ENCODE measurements around the gene NT5DC4. TPM values are rescaled to one million over a fixed set of nuclear protein-coding genes. Genes with fewer than 3 reads are reported as not detected.

Gene NT5DC4
- total RNA-seq, 2 experiments from 2014 or later: not detected

DNA sequence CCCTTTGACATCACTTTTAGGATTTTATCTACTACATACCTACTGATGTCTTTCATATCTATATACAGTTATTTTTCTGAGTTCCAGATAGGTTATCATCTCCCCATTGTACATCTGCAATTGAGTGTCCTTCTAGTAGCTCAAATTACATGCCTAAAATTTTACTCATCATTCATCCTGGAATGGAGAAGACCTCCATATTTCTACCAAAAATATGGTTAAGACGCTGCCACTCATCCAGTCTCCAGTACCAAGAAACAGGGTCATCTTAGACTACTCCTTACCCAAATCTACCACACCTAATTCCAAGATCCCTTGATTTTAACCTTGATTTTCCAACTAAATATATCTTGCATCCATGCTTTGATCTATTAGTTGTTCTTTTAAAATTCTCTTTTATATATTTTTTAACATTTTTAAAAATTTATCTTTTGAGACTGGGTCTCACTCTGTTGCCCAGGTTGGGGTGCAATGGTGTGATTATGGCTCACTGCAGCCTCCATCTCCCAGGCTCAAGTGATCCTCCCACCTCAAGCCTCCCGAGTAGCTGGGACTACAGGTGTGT, 52.2 kb downstream of the NT5DC4 start:
- H3K27ac Mint-ChIP-seq: no peak overlapping the region
- ATAC-seq (no peak), DNase-seq (no peak)
- peaks cover 6% of the 10 kb centered on the region for H3K27me3 Mint-ChIP-seq
- peaks cover 30% of the 10 kb centered on the region for H3K4me1 Mint-ChIP-seq
- peaks cover 3% of the 10 kb centered on the region for H3K9me3 Mint-ChIP-seq (ENCODE audit: low read depth)
- H3K4me3 Mint-ChIP-seq: no peak overlapping the region
- H3K36me3 Mint-ChIP-seq: peaks cover 26% of the 10 kb centered on the region
- CTCF ChIA-PET: interaction anchor here (1.3 to 1.9 kb wide), 2 partner anchors 112 to 168 kb away, joined by 7 to 8 read pairs; no protein-coding TSS in a partner anchor

DNA sequence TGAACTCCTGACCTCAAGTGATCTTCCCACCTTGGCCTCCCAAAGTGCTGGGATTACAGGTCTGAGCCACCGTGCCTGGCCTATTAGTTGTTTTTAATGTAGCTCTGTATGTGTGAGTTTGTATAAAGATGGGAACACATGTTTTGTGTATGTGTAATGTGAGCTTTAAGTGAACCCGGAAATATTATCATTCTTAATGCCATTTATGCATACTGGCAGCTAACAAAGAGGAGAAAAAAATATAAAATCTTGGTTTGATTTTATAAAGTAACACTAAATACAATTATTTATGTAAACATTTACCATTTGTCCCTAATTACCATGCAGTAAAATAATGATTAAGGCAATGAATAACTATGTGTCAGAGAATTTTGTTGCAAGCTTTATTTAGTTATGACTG, 52.7 kb downstream of the NT5DC4 start:
- no peak for ATAC-seq

DNA sequence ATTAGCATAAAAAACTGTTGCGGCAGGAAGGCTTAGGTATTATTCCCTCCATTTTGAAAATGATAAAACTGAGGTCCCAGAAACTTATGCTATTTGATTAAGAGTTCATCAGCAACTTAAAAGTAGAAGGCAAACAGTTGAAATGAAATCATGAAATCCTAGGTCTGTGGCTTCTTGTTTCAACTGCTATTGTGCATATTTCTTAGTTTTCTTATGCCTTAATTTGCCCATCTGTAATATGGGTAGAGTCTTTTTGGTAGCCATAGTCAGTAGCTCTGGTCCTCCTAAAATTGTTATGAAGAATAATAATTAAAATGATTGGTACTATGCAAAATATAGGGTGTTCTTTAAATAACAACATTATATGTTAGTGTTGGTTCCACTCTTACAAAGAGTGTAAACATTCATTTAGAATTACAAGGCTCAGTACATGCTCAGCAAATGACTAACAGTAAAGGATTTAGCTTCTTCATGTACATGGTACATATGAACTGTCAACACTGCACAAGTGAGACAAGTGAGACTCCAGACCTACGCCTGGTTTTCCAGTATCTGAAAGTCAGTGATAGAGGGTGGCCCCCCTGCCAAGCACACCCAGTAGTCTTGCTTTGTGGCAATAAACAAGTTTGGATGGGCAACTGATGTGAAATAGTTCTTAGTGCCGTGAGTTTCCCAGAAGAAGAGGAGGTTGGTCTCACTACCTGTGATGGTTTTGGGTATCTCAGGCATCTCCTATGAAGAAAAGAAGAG, 53.9 kb downstream of the NT5DC4 start:
- Mint-ChIP-seq H3K4me1 (peaks cover 20% of the 10 kb centered on the region), H3K4me3 (no peak overlapping the region), H3K36me3 (peaks cover 26% of the 10 kb centered on the region), H3K27ac (no peak overlapping the region), H3K27me3 (peaks cover 12% of the 10 kb centered on the region), H3K9me3 (ENCODE audit: low read depth) (peaks cover 3% of the 10 kb centered on the region)
- CTCF ChIA-PET: interaction anchor here (1.5 to 1.9 kb wide), 2 partner anchors 111 to 166 kb away, joined by 4 to 7 read pairs; no protein-coding TSS in a partner anchor
- ATAC-seq (no peak), DNase-seq (no peak)

More for the DNA sequence above, 52.7 kb downstream of the NT5DC4 start:
- no peak overlapping the region for H3K27ac Mint-ChIP-seq
- H3K27me3 Mint-ChIP-seq: peaks cover 6% of the 10 kb centered on the region
- H3K4me1 Mint-ChIP-seq: peaks cover 24% of the 10 kb centered on the region
- CTCF ChIA-PET: interaction anchor here (1.3 to 1.9 kb wide), 2 partner anchors 112 to 168 kb away, joined by 7 to 8 read pairs; no protein-coding TSS in a partner anchor
- H3K9me3 Mint-ChIP-seq (ENCODE audit: low read depth): peaks cover 3% of the 10 kb centered on the region
- DNase-seq: no peak
- no peak overlapping the region for H3K4me3 Mint-ChIP-seq
- peaks cover 25% of the 10 kb centered on the region for H3K36me3 Mint-ChIP-seq

DNA sequence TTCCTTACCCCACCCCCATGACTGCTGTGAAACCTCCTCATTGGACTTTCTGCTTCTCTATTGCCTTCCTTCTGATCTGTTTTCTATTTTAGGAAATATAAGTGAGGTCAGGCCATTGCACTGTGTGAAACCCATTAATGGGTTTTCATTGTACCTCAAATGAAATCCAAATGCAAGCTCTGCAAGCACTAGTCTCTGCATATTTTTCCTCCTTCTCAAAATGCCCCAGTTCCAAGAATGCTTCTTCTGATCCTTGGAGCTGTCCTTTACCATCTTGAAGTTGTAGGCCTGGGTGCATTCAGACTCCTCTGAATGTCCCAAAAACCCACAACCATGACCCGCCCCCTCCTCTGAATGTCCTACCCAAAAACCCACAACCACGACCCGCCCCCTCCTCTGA, 55.3 kb downstream of the NT5DC4 start:
- H3K9me3 Mint-ChIP-seq (ENCODE audit: low read depth): peaks cover 3% of the 10 kb centered on the region
- ATAC-seq: peak; percentile 57
- peak overlapping the region; percentile 31 for H3K27ac Mint-ChIP-seq
- peaks cover 12% of the 10 kb centered on the region for H3K27me3 Mint-ChIP-seq
- no peak for DNase-seq
- H3K4me3 Mint-ChIP-seq: no peak overlapping the region
- H3K36me3 Mint-ChIP-seq: peaks cover 24% of the 10 kb centered on the region
- peaks cover 20% of the 10 kb centered on the region for H3K4me1 Mint-ChIP-seq
- CTCF ChIA-PET: interaction anchor here (0.6 kb wide), 1 partner anchor 267 kb away, joined by 3 read pairs; no protein-coding TSS in a partner anchor

DNA sequence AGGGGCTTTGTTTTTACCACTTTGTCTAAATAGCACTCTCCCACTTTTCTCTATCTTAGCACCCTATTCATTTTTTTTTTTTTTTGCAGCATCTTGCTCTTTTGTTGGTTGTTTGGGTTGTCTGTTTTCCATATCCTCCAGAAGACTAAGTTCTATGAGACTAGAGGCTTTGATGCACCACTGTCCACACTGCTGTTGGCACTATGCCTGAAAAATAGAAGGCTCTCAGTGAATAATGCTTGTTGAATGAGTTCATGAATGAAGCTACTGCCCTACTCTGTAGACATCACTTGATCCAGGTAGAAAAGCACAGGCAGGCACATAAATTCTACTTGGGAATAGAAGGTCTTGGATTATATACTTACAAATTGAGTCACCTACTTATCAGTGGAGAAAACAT, 56.2 kb downstream of the NT5DC4 start:
- CTCF ChIA-PET: no interaction called here
- no peak for DNase-seq
- H3K4me3 Mint-ChIP-seq: no peak overlapping the region
- peaks cover 3% of the 10 kb centered on the region for H3K9me3 Mint-ChIP-seq (ENCODE audit: low read depth)
- H3K4me1 Mint-ChIP-seq: peaks cover 20% of the 10 kb centered on the region
- H3K27ac Mint-ChIP-seq: peak overlapping the region; percentile 69
- H3K27me3 Mint-ChIP-seq: peaks cover 12% of the 10 kb centered on the region
- no peak for ATAC-seq
- peaks cover 24% of the 10 kb centered on the region for H3K36me3 Mint-ChIP-seq

DNA sequence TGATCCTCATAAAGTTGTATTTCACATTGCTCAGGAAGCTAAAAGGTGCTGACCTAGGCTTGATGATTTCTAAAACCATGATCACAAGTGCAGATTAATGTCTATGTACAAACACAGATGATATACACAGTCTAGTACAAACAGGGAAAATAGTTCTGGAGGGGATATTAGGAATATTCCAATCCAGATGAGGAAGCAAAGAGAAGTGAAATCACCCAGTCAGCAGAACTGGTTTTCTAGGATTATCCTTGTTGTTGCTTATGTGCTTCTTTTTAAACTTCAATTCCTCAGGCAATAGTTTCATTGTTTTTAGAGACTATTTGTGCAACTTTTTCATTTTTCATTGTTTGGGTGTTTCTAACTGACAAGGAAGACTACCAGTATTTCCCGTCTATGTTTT, 58.8 kb downstream of the NT5DC4 start:
- CTCF ChIA-PET: interaction anchor here (1.3 to 1.8 kb wide), 4 partner anchors 22 to 106 kb away, joined by 3 to 4 read pairs (median 4); no protein-coding TSS in a partner anchor
- no peak overlapping the region for H3K27ac Mint-ChIP-seq
- peaks cover 24% of the 10 kb centered on the region for H3K36me3 Mint-ChIP-seq
- ATAC-seq (no peak), DNase-seq (no peak)
- H3K27me3 Mint-ChIP-seq: peaks cover 14% of the 10 kb centered on the region
- H3K9me3 Mint-ChIP-seq (ENCODE audit: low read depth): peaks cover 3% of the 10 kb centered on the region
- peaks cover 22% of the 10 kb centered on the region for H3K4me1 Mint-ChIP-seq
- no peak overlapping the region for H3K4me3 Mint-ChIP-seq

DNA sequence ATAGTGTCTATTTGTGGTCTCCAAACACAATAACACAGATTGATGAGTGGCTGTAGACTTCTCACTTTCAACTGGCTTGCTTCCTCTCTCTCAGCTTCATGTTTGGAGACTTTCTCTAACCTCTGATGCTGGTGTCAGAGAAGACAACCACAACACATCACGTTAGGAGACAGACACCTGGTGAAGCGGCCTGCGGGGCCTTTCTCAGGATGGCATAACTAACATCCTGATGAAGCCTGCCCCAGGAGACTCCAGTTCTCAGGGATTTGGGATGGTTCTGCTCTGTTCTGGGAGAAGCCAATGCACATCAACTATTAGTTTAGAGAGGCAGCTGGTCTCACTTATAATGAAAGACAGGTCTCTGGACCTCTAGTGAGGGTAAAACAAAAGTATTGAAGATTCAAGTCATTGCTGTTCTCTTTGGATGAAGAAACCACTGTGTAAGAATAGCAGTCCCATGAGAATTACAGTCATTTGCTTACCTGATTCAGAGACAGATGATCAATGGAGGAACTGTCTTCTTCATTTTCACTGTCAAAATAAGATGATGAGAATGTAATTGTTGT, 61.5 kb downstream of the NT5DC4 start:
- Mint-ChIP-seq H3K4me3 (no peak overlapping the region), H3K4me1 (peaks cover 20% of the 10 kb centered on the region), H3K27me3 (peaks cover 8% of the 10 kb centered on the region), H3K27ac (no peak overlapping the region), H3K9me3 (ENCODE audit: low read depth) (no peaks in the 10 kb centered on the region), H3K36me3 (peaks cover 13% of the 10 kb centered on the region)
- no peak for DNase-seq
- CTCF ChIA-PET: interaction anchor here (2.2 kb wide), 1 partner anchor 103 kb away, joined by 7 read pairs; no protein-coding TSS in a partner anchor
- no peak for ATAC-seq

DNA sequence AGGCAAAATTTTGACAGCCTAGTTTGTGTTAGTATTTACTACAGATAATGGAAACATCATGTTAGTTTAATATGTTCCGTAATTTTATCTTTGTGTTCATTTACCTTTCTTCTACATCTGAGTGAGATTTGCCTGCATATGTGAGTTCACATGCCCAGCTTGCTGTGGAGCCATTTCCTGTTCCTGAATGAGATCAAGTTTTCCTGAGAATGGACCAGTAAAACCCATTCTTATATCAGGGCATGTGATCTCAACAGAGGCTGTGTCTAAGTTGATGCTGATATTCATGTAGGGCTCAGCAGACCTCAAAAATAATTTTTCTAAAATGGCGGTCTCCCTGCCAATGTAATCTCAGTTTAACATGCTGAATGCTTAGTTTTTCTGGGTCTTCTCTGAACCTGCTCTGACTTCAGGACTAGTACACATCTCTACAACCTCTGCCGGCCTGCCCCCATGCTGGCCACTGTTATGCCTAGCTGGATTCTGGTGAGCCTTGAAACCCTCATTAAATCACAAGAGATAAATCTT, 62.4 kb downstream of the NT5DC4 start:
- Mint-ChIP-seq H3K27ac (no peak overlapping the region), H3K9me3 (ENCODE audit: low read depth) (no peaks in the 10 kb centered on the region), H3K36me3 (peaks cover 4% of the 10 kb centered on the region), H3K4me3 (no peak overlapping the region), H3K27me3 (peaks cover 8% of the 10 kb centered on the region), H3K4me1 (peaks cover 18% of the 10 kb centered on the region)
- DNase-seq: no peak
- ATAC-seq: no peak
- CTCF ChIA-PET: interaction anchor here (0.6 to 1.4 kb wide), 3 partner anchors 12 to 102 kb away, joined by 3 to 6 read pairs (median 3); no protein-coding TSS in a partner anchor

DNA sequence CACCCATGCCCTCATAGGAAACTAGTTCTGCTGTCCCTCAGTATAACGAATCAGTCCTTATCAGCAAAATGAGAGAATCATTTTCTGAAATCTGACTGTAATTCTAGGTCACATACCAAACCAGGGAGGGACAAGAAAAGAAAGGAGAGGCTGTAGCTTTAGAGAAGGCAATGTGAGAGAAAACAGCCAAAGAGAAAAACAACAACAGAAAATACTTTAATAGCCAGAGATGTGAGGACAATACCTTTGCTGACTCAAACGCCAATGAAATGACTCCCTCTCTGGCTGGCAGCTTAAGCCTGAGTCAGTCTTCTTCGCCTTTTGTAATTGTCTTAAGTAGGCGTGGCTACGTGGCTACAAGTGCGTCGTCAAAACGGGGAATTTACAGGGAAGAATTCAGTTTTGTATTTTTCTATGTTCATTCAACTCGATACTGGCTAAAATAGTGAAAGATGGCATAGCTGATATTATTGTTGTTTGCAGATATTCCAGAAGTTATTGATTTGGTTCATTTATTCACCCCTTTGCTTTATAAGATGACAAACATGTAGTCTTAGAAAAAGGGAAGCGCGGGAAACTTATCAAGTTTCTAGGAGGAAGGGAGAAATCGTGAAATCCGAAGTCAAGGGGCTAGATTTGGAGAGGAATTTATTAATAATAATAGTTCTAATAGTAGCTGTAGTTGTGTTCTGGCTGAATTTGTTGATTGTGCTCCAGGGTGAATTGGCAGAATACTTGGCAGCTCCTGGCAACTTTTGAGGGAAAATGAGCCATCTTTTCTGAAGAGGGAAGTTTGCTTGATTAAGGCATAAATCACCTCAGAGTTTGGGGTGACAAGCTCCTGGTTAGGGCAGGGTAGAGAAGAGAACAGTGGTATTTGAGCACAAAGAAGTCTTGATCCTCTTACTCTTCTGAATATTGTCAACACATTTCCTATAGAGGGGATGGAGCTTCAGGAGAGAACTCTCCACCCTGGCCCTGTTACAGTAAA, 63.7 kb downstream of the NT5DC4 start, which contains the start of gene IL1A:
TSS of gene IL1A (minus strand) at position 295 of the 991 bp plus-strand sequence. CDS start 723 bp downstream, outside the sequence.
- CTCF ChIA-PET: interaction anchor here (0.9 to 1.4 kb wide), 4 partner anchors 11 to 157 kb away, joined by 3 to 6 read pairs (median 3); no protein-coding TSS in a partner anchor
- peaks cover 3% of the 10 kb centered on the region for H3K27me3 Mint-ChIP-seq
- H3K36me3 Mint-ChIP-seq: peaks cover 4% of the 10 kb centered on the region
- H3K27ac Mint-ChIP-seq: no peak within 1 kb of the TSS
- ATAC-seq (no peak), DNase-seq (no peak)
- H3K4me3 Mint-ChIP-seq: no peak within 1 kb of the TSS
- no peaks in the 10 kb centered on the region for H3K9me3 Mint-ChIP-seq (ENCODE audit: low read depth)
- H3K4me1 Mint-ChIP-seq: peaks cover 18% of the 10 kb centered on the region

DNA sequence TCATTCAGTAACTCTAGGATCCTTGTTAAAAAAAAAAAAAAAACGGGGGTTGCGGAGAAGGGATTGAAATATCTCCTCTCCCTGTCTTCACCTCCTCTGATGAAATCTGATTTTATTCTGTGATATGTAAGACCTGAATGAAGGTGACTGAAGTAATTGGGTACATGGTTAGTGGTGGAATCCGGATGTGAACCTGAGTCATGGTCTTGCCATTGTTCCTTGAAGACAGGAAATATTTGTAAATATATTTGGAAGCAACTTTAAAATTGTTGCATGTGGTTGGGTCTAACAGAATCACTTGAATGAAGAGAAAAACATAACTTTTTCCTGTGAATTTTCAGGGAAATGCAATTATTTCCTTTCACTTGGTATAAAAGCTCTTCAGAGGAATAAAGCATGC, 66.5 kb downstream of the NT5DC4 start:
- CTCF ChIA-PET: interaction anchor here (1.0 to 1.4 kb wide), 2 partner anchors 38 to 98 kb away, joined by 3 to 4 read pairs; no protein-coding TSS in a partner anchor
- Mint-ChIP-seq H3K4me3 (no peak overlapping the region), H3K27me3 (peaks cover 2% of the 10 kb centered on the region), H3K27ac (no peak overlapping the region), H3K4me1 (peaks cover 18% of the 10 kb centered on the region), H3K36me3 (peaks cover 6% of the 10 kb centered on the region), H3K9me3 (ENCODE audit: low read depth) (peaks cover 2% of the 10 kb centered on the region)
- no peak for ATAC-seq
- DNase-seq: no peak

DNA sequence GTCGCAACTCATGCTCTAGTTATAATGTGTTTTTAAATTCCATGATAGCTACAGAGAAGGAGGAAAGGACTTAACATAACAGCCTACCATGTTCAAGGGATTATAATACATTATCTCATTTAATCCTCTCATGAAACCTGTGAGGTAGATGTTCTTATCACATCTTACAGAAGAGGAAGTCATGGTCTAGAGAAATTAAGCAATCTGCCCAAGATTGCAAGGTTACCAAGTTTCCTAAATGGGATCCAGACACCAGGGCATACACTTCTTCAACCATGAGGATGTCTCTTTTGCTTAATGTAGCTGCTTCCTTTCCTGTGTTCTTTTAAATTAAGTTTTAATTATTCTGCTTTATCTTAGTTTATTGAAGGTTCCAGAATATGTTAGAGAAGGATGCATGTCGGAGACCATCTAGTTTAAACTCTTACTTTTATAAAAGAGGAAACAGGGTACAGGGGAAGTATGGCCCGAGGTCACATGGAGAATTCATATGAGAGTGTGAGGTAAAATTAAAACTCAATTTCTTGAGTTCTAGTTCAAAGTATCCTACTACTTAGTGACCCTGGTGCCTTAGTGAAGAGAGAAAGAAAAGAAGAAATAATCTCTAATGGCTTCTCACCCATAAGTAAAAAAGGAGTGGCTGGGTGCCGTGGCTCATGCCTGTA, 67.0 kb downstream of the NT5DC4 start:
- CTCF ChIA-PET: interaction anchor here (1.0 kb wide), 2 partner anchors 9 to 97 kb away, joined by 3 to 4 read pairs; no protein-coding TSS in a partner anchor
- no peak overlapping the region for H3K27ac Mint-ChIP-seq
- H3K4me1 Mint-ChIP-seq: peaks cover 18% of the 10 kb centered on the region
- DNase-seq (no peak), ATAC-seq (no peak)
- H3K36me3 Mint-ChIP-seq: peaks cover 6% of the 10 kb centered on the region
- H3K9me3 Mint-ChIP-seq (ENCODE audit: low read depth): peaks cover 2% of the 10 kb centered on the region
- no peak overlapping the region for H3K4me3 Mint-ChIP-seq
- H3K27me3 Mint-ChIP-seq: no peaks in the 10 kb centered on the region

DNA sequence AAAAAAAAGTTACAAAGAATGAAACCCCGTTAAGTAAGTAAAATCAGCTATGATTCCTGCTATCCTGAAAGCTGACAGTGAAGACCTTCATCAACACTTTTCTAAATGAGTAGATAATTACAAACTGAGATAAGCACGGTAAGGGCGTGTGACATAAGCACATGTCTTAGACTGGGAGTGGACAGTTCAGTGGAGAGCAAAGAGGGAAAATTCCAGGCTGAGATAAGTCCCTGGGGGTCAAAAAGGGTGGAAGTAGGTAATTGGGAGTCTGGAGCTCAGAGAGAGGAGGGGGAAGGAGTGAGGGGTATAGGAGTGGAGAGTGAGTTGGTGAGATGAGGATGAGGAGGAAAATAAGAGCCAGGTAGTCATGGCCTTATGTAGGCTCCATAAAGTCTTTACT, 67.8 kb downstream of the NT5DC4 start:
- H3K4me3 Mint-ChIP-seq: no peak overlapping the region

More for the DNA sequence above, 67.8 kb downstream of the NT5DC4 start:
- DNase-seq (no peak), ATAC-seq (no peak)
- Mint-ChIP-seq H3K27me3 (no peaks in the 10 kb centered on the region), H3K4me1 (peaks cover 20% of the 10 kb centered on the region), H3K9me3 (ENCODE audit: low read depth) (peaks cover 5% of the 10 kb centered on the region), H3K27ac (no peak overlapping the region), H3K36me3 (peaks cover 12% of the 10 kb centered on the region)
- CTCF ChIA-PET: interaction anchor here (1.0 kb wide), 2 partner anchors 10 to 96 kb away, joined by 3 to 4 read pairs; no protein-coding TSS in a partner anchor

All from activated CD8-positive, alpha-beta memory T cell treated with anti-CD3 and anti-CD28 coated beads, Interleukin-2, amount 10 ng/mL, durations not matched to agents 7 days and 5 days (primary cell).